Parathyroid adenoma (tissue), 2 donors: ENCODE data around the gene HNRNPF.
"Not testable (repeated sequence)": the region's sequence is repeated elsewhere in the genome, so short reads cannot be mapped to it uniquely, and the experiment has no call there.

ENCODE experiments used
- H2AFZ ChIP-seq: fragments of 300-600 bp; sonication (generic); one replicate; pipeline ENCODE4 v1.7.0; 2017; ENCODE audit warnings: antibody characterized with exemption, mild to moderate bottlenecking
- H3K27ac ChIP-seq: fragments of 300-600 bp; sonication (generic); one replicate; pipeline ENCODE4 v1.7.0; 2017
- H3K27me3 ChIP-seq: fragments of 300-600 bp; sonication (generic); one replicate; pipeline ENCODE4 v1.7.0; 2017; ENCODE audit warnings: low read length; ENCODE audit not compliant: control insufficient read depth, insufficient read depth
- H3K36me3 ChIP-seq: fragments of 300-600 bp; sonication (generic); one replicate; pipeline ENCODE4 v1.7.0; 2017; ENCODE audit warnings: low read length; ENCODE audit not compliant: control insufficient read depth, insufficient read depth
- H3K4me1 ChIP-seq: fragments of 300-600 bp; sonication (generic); one replicate; pipeline ENCODE4 v1.7.0; 2017; ENCODE audit warnings: control low read depth
- H3K4me2 ChIP-seq: fragments of 300-600 bp; sonication (generic); one replicate; pipeline ENCODE4 v1.7.0; 2017; ENCODE audit warnings: low read length
- H3K4me3 ChIP-seq: fragments of 300-600 bp; sonication (generic); one replicate; pipeline ENCODE4 v1.7.0; 2017; ENCODE audit warnings: low read depth, low read length
- H3K79me2 ChIP-seq: fragments of 300-600 bp; sonication (generic); one replicate; pipeline ENCODE4 v1.7.0; 2017; ENCODE audit warnings: control low read depth
- H3K9ac ChIP-seq: fragments of 300-600 bp; sonication (generic); one replicate; pipeline ENCODE4 v1.7.0; 2017; ENCODE audit warnings: mild to moderate bottlenecking
- H3K9me3 ChIP-seq: fragments of 300-600 bp; sonication (generic); one replicate; pipeline ENCODE4 v1.7.0; 2017; ENCODE audit warnings: low read length; ENCODE audit not compliant: control insufficient read depth
- TF ChIP-seq, protein P1 (sequence below): fragments of 300-600 bp; sonication (generic); IDR thresholded peaks from one replicate; pipeline ENCODE4 v1.7.0; 2017; ENCODE audit warnings: antibody characterized with exemption, mild to moderate bottlenecking
- donor health status: primary hyperparathyroidism.

HNRNPF gene

DNA sequence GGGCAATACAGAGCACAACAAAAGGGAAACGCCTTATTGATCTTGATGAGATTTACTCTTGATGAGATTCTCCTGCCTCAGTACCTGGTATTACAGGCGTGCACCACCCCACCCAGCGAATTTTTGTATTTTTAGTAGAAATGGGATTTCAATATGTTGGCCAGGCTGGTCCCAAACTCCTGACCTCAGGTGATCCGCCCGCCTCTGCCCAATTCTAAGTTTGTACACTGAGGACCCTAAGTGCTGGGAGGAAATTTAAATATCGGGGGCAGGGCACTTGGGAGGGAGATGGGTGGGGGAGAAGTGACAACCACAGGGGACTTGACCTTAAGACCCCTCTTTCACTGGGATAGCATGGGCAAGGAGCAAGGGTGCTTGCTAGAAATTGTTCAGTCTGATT lies 14.1 kb downstream of the HNRNPF start:
- TF ChIP-seq, protein P1, sequence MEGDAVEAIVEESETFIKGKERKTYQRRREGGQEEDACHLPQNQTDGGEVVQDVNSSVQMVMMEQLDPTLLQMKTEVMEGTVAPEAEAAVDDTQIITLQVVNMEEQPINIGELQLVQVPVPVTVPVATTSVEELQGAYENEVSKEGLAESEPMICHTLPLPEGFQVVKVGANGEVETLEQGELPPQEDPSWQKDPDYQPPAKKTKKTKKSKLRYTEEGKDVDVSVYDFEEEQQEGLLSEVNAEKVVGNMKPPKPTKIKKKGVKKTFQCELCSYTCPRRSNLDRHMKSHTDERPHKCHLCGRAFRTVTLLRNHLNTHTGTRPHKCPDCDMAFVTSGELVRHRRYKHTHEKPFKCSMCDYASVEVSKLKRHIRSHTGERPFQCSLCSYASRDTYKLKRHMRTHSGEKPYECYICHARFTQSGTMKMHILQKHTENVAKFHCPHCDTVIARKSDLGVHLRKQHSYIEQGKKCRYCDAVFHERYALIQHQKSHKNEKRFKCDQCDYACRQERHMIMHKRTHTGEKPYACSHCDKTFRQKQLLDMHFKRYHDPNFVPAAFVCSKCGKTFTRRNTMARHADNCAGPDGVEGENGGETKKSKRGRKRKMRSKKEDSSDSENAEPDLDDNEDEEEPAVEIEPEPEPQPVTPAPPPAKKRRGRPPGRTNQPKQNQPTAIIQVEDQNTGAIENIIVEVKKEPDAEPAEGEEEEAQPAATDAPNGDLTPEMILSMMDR, result no peak
- no peak overlapping the region for H3K4me3 ChIP-seq
- peaks cover 5% of the 10 kb centered on the region for H3K4me1 ChIP-seq
- no peaks in the 10 kb centered on the region for H3K27me3 ChIP-seq
- no peaks in the 10 kb centered on the region for H3K36me3 ChIP-seq
- H3K9ac ChIP-seq, result no peak overlapping the region
- no peak overlapping the region for H3K27ac ChIP-seq
- H2AFZ ChIP-seq, result no peak overlapping the region
- peaks cover 65% of the 10 kb centered on the region for H3K79me2 ChIP-seq
- H3K9me3 ChIP-seq, result no peaks in the 10 kb centered on the region
- peak overlapping the region; percentile 95 for H3K4me2 ChIP-seq

DNA sequence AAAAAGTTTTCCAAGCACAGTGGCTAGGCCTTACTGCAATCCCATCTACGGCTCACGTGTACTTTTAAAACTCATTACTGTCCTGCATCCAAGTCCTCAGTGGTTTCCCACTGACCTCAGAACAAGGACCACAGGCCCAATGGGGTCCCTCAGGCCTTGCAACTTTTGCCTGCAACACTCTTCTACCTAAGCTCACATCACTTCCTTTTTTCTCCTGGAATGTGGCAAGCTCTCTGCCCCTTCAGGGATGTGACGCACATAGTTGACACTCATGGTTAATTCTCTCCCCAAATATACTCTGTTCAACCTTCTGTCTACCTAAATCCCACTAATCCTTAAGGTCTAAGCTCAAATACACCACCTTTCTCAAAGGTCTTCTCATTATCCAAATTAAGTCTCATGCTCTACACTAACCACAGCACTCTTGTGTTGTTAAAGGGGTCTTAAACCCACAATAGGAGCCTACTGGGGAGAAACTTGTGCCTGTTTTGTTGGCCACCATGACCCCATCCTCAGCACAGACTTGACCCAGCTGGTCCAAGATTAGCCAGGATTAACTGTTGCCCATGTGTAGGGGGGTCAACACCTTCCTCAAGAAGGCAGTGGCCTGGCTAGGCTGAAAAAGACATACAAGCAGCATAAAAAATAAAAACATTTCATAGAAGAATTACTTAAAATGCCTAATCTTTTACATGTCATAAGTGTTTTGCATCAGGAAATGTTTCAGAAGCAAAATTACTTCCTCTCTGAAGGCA lies 15.2 kb downstream of the HNRNPF start:
- no peak overlapping the region for H3K4me2 ChIP-seq
- H3K27ac ChIP-seq, result no peak overlapping the region
- peaks cover 54% of the 10 kb centered on the region for H3K79me2 ChIP-seq
- peaks cover 5% of the 10 kb centered on the region for H3K4me1 ChIP-seq
- H2AFZ ChIP-seq, result no peak overlapping the region
- TF ChIP-seq, protein P1, result no peak
- no peaks in the 10 kb centered on the region for H3K9me3 ChIP-seq
- no peak overlapping the region for H3K4me3 ChIP-seq
- no peak overlapping the region for H3K9ac ChIP-seq
- H3K36me3 ChIP-seq, result no peaks in the 10 kb centered on the region
- H3K27me3 ChIP-seq, result no peaks in the 10 kb centered on the region

DNA sequence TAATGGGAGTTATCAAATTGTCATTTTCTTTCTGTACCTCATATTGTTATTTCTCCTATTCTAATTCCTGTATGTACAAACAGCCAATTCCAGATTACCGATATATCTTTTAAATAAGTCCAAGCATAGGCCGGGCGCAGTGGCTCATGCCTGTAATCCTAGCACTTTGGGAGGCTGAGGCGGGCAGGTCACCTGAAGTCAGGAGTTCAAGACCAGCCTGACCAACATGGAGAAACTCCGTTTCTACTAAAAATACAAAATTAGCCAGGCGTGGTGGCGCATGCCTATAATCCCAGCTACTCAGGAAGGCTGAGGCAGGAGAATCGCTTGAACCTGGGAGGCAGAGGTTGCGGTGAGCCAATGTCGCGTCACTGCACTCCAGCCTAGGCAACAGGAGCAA lies 15.8 kb downstream of the HNRNPF start:
- not testable (repeated sequence) for H3K4me2 ChIP-seq, H3K9me3 ChIP-seq, H3K9ac ChIP-seq, H3K4me3 ChIP-seq, H3K36me3 ChIP-seq, H2AFZ ChIP-seq, H3K27ac ChIP-seq, H3K27me3 ChIP-seq, H3K4me1 ChIP-seq
- H3K79me2 ChIP-seq, result peaks cover 48% of the 10 kb centered on the region

DNA sequence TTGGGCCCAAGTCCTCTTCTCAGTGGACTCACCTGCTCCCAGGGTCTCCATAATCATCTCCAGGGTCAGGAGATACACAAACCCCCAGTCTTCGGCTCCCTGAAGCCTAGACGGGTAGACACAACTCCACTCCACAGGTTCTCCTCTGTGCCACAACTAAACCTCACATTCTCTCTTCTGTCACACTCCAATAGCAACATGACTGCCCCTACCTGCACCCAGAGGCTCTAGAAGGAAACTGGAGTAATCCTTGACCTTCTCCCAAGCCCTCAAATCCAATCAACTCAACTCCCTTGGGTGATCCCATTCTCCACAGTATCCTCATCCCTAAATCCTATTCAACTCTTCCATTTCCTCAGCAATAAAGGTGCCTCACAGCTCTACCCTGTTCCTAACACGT lies 16.2 kb downstream of the HNRNPF start:
- no peaks in the 10 kb centered on the region for H3K9me3 ChIP-seq
- H3K27ac ChIP-seq, result no peak overlapping the region
- no peak overlapping the region for H2AFZ ChIP-seq
- H3K79me2 ChIP-seq, result peaks cover 45% of the 10 kb centered on the region
- no peak overlapping the region for H3K4me2 ChIP-seq
- no peak overlapping the region for H3K9ac ChIP-seq
- no peaks in the 10 kb centered on the region for H3K27me3 ChIP-seq
- TF ChIP-seq, protein P1, result no peak
- H3K36me3 ChIP-seq, result no peaks in the 10 kb centered on the region
- no peak overlapping the region for H3K4me3 ChIP-seq
- peaks cover under 1% of the 10 kb centered on the region for H3K4me1 ChIP-seq

DNA sequence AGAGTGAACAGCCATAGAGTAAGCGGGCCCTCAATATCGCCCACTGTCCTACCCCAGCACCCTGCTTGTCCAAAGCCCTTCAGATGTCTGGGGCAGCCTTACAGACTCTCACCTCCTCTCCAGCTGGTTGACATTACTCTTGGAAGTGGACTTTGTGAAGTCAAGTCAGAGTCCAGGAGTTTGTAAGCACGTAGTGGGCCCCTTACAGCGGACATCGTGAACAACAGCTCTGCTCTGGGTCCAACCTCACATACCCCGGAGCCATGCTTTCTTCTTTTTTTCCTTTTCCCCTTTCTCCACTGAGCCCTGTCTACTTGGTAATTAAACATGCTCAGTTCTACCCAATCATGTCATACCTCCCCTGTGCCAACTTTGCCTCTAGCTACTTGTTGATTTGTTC lies 17.5 kb downstream of the HNRNPF start:
- H3K4me2 ChIP-seq, result no peak overlapping the region
- H3K27ac ChIP-seq, result no peak overlapping the region
- no peaks in the 10 kb centered on the region for H3K4me1 ChIP-seq
- peaks cover 47% of the 10 kb centered on the region for H3K79me2 ChIP-seq
- H3K36me3 ChIP-seq, result no peaks in the 10 kb centered on the region
- TF ChIP-seq, protein P1, result no peak
- H3K9me3 ChIP-seq, result no peaks in the 10 kb centered on the region
- H3K27me3 ChIP-seq, result no peaks in the 10 kb centered on the region
- no peak overlapping the region for H3K9ac ChIP-seq
- H2AFZ ChIP-seq, result no peak overlapping the region
- no peak overlapping the region for H3K4me3 ChIP-seq
